ENCODE results near the gene MYD88.

- no peak for TF ChIP-seq CTCF (IDR thresholded peaks at IDR 0.05 in 2 of 3, conservative IDR thresholded peaks at IDR 0.05 in 1 of 3; ENCODE audit: insufficient read depth in 2 of 3, low read depth in 1 of 3, low read length in 3 of 3)
- no peak for TF ChIP-seq MCM7 (IDR thresholded peaks at IDR 0.05)
- TF ChIP-seq HMGN3 (IDR thresholded peaks at IDR 0.05; ENCODE audit: borderline replicate concordance, extremely low read depth, insufficient read length, low read depth, low read length) = no peak
- TF ChIP-seq NCOA2 (IDR thresholded peaks at IDR 0.05; ENCODE audit: partially characterized antibody in 2 of 2) = no peak
- TF ChIP-seq ZNF384 (IDR thresholded peaks at IDR 0.05; ENCODE audit: low read depth, low read length) = no peak
- TF ChIP-seq TEAD2 (tag; IDR thresholded peaks at IDR 0.05) = no peak
- no peak for TF ChIP-seq POLR2A (conservative IDR thresholded peaks at IDR 0.05)
- no peak for TF ChIP-seq ZNF280B (CRISPR knock-in tag; IDR thresholded peaks at IDR 0.05)
- TF ChIP-seq ZBTB7A (IDR thresholded peaks at IDR 0.05; ENCODE audit: borderline replicate concordance, control insufficient read depth, low read depth, low read length) = no peak
- TF ChIP-seq ZBTB34 (CRISPR knock-in tag; IDR thresholded peaks at IDR 0.05) = no peak
Observed at GRCh38 chr3:38170722-38171121, 32.3 kb downstream of the MYD88 start.
